ENCODE data around the gene MRPS2.

GRCh38 chr9:135504262-135505243 lies 4.1 kb downstream of the MRPS2 start:
- TF ChIP-seq CTCF (IDR thresholded peaks at IDR 0.05) (peak; percentile 36 to 68 (median 42)), POLR2A (IDR thresholded peaks at IDR 0.05) (no peak)
